Upper lobe of right lung (tissue), 1 donor: Measurements from ENCODE around the gene PDPN. TPM values are rescaled to one million over a fixed set of nuclear protein-coding genes. Genes with fewer than 3 reads are reported as not detected.

Source experiments
- ATAC-seq: fragments of 200-7000 bp; cut with Tn5 transposase; one replicate; pipeline ENCODE4 v1.9.1; 2020; ENCODE audit warnings: mild to moderate bottlenecking, moderate library complexity
- DNase-seq: peaks from one replicate; pipeline ENCODE4 v3.0.0-alpha.2; 2020
- H3K27ac ChIP-seq: fragments of 200-600 bp; one replicate; pipeline ENCODE4 v1.8.0; 2022
- H3K27me3 ChIP-seq: fragments of 200-600 bp; one replicate; pipeline ENCODE4 v1.8.0; 2022; ENCODE audit warnings: mild to moderate bottlenecking
- H3K36me3 ChIP-seq: fragments of 200-600 bp; one replicate; pipeline ENCODE4 v1.8.0; 2022
- H3K4me1 ChIP-seq: fragments of 200-600 bp; one replicate; pipeline ENCODE4 v1.8.0; 2022
- H3K4me3 ChIP-seq: fragments of 200-600 bp; one replicate; pipeline ENCODE4 v1.8.0; 2022; ENCODE audit warnings: mild to moderate bottlenecking
- H3K9me3 ChIP-seq: fragments of 200-600 bp; one replicate; pipeline ENCODE4 v1.8.0; 2022
- intact Hi-C: fragments of 100-400 bp; cut with DNase I; formaldehyde crosslinking; loops from one replicate; pipeline ENCODE4 v1.11.0; 2022
- long read RNA-seq: library from polyadenylated mRNA; unstranded; transcript quantifications from one replicate; pipeline ENCODE4 v2.0.0, GENCODE V29; 2021
- total RNA-seq: library from RNA; stranded (reverse); fragmentation: NEBNext Ultra II Directional; extraction: Animal tissue kit (Norgen Biotek cat#: 25700); gene quantifications from one replicate; pipeline ENCODE4 v1.2.1, GENCODE V29; 2021
- TF ChIP-seq, protein P1 (sequence below): fragments of 200-600 bp; IDR thresholded peaks from one replicate; pipeline ENCODE4 v1.8.0; 2022; ENCODE audit warnings: antibody characterized with exemption
- donor health status: DM: no; HTN: yes; CAD: no; lungs with severe emphysema.

Gene PDPN, protein sequence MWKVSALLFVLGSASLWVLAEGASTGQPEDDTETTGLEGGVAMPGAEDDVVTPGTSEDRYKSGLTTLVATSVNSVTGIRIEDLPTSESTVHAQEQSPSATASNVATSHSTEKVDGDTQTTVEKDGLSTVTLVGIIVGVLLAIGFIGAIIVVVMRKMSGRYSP
- 47.0 TPM for total RNA-seq
- long read RNA-seq, transcript PDPN-201 (6 exons, 3,104 nt): minor isoform, 19 of 63 reads
- long read RNA-seq, transcript PDPN-202 (6 exons, 2,801 nt): major isoform, 39 of 63 reads
- long read RNA-seq, partial matches to known transcripts: 4 of 63 reads
- long read RNA-seq, other reads (novel, unspliced or antisense): 1 of 63 reads

DNA sequence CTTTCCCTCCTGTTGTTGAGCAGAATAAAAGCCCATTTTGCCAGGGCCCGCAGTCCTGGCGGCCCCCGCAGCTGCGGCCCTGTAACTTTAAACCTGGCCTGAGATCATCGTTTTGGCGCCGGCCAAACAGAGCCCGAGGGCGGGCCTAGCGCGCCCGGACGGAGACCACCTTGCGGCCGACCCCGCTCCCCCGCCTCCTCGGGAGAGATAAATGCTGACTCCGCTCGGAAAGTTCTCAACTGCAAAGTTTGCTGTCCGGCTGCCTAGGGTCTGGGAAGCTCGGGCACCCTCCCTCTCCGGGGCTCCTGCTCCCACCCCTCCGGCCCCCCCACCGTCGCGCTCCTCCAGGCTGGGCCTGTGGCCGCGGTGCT, at the start of gene PDPN:
Gene PDPN, plus strand, starts transcription at position 238 of the 371 bp plus-strand sequence. CDS start 202 bp downstream, outside the sequence.
- Histone ChIP-seq H3K4me3 (peak within 1 kb of the TSS; percentile 51), H3K4me1 (no peaks in the 10 kb centered on the region), H3K36me3 (no peaks in the 10 kb centered on the region), H3K9me3 (no peaks in the 10 kb centered on the region), H3K27ac (peak within 1 kb of the TSS; percentile 81), H3K27me3 (peaks cover 35% of the 10 kb centered on the region)
- intact Hi-C loops: no loop called here
- DNase-seq (peak; percentile 70), ATAC-seq (peak; percentile 60)
- TF ChIP-seq, protein P1, sequence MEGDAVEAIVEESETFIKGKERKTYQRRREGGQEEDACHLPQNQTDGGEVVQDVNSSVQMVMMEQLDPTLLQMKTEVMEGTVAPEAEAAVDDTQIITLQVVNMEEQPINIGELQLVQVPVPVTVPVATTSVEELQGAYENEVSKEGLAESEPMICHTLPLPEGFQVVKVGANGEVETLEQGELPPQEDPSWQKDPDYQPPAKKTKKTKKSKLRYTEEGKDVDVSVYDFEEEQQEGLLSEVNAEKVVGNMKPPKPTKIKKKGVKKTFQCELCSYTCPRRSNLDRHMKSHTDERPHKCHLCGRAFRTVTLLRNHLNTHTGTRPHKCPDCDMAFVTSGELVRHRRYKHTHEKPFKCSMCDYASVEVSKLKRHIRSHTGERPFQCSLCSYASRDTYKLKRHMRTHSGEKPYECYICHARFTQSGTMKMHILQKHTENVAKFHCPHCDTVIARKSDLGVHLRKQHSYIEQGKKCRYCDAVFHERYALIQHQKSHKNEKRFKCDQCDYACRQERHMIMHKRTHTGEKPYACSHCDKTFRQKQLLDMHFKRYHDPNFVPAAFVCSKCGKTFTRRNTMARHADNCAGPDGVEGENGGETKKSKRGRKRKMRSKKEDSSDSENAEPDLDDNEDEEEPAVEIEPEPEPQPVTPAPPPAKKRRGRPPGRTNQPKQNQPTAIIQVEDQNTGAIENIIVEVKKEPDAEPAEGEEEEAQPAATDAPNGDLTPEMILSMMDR: no peak

DNA sequence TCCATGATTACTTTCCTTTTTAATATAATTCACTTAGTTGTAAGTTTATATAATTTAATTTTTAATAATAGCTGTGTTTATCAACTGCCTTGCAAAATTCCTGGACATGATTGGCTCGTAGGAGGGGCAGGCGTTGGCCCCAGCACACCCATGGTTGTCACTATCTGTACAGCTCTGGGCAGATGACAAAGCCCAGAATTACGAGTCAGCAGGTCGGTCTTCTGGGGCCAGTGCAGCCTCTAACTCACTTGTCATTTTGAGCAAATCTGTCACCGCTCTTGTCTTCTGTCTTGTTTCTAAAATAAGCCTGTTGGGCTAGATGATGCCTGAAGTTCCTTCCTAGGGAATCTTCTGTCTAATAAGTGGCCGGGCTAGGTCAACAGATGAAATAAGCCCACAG, 48.4 kb upstream of the PDPN start:
- Histone ChIP-seq H3K27ac (no peak overlapping the region), H3K27me3 (no peaks in the 10 kb centered on the region), H3K36me3 (no peaks in the 10 kb centered on the region), H3K9me3 (no peaks in the 10 kb centered on the region), H3K4me3 (no peak overlapping the region), H3K4me1 (no peaks in the 10 kb centered on the region)
- ATAC-seq (no peak), DNase-seq (peak; percentile 13)
- intact Hi-C loops: no loop called here
- TF ChIP-seq, protein P1: no peak

DNA sequence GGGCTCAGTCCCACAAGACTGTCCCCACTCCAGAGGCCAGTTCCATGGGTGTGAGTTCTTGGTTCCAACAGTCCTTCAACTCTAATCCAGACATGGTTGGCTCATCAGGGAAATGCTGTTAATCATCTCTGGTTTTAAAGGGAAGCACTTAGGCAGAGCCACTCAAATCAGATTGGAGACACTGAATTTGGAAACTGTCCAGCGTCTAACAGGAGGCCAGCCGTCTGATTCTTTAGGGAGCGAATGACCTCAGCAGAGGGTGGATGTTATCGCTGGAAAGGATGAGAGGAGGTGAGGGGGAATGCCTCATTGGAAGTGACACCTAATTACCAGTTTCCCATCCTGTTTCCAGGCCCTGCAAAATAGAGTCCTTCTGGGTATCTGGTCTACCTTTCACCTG, 47.1 kb upstream of the PDPN start:
- no peaks in the 10 kb centered on the region for H3K27me3 ChIP-seq
- H3K27ac ChIP-seq: no peak overlapping the region
- no peaks in the 10 kb centered on the region for H3K4me1 ChIP-seq
- intact Hi-C loops: no loop called here
- H3K4me3 ChIP-seq: no peak overlapping the region
- ATAC-seq: no peak
- H3K36me3 ChIP-seq: no peaks in the 10 kb centered on the region
- H3K9me3 ChIP-seq: no peaks in the 10 kb centered on the region
- TF ChIP-seq, protein P1: no peak
- DNase-seq: no peak

DNA sequence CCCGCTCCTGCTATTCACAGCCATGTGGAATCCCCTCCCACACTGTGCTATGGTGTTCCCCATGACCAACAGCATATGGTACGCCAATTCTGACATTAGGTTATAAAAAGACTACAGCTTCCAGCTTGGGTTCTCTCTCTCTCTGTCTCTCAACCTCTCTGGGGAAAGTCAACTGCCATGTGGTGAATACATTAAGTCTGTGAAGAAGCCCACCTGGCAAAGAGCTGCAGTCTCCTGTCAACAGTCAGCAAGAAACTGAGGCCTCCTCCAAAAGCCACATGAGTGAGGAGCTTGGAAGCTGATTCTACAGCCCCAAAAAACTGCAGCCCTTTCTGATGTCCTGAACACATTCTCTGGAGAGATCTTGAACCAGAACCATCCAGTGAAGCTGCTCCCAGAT, 44.8 kb upstream of the PDPN start:
- no peaks in the 10 kb centered on the region for H3K27me3 ChIP-seq
- no peak overlapping the region for H3K27ac ChIP-seq
- H3K4me1 ChIP-seq: no peaks in the 10 kb centered on the region
- ATAC-seq: no peak
- H3K9me3 ChIP-seq: no peaks in the 10 kb centered on the region
- intact Hi-C loops: no loop called here
- TF ChIP-seq, protein P1: no peak
- DNase-seq: peak; percentile 7
- H3K36me3 ChIP-seq: no peaks in the 10 kb centered on the region
- H3K4me3 ChIP-seq: no peak overlapping the region

DNA sequence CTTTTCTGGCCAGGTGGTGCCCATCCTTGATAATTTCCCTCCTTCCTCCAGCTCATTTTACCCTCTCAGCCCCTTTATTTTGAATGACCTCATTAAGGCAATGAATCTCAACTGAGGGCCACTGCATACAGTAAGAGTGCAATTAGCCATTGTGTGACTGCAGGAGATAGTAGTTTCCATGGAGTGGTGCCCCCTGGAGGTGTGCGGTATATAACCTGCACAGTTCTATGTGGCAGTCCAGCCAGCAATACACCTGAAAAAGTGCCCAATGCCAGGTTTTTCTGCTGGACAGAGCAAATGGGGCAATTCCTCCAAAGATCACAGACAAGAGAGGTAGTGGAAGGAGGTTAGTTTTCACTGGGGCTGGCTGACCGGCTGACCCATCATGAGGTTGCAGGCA, 43.9 kb upstream of the PDPN start:
- Histone ChIP-seq H3K27ac (no peak overlapping the region), H3K27me3 (no peaks in the 10 kb centered on the region), H3K4me3 (no peak overlapping the region), H3K9me3 (no peaks in the 10 kb centered on the region), H3K4me1 (no peaks in the 10 kb centered on the region), H3K36me3 (no peaks in the 10 kb centered on the region)
- DNase-seq (peak; percentile 13), ATAC-seq (no peak)
- intact Hi-C loops: no loop called here
- TF ChIP-seq, protein P1: no peak
